ENCODE results near the gene ZNF366.
A peak's percentile ranks its signal among the peaks of the same experiment; 100 is the strongest.

The ZNF366 gene

DNA sequence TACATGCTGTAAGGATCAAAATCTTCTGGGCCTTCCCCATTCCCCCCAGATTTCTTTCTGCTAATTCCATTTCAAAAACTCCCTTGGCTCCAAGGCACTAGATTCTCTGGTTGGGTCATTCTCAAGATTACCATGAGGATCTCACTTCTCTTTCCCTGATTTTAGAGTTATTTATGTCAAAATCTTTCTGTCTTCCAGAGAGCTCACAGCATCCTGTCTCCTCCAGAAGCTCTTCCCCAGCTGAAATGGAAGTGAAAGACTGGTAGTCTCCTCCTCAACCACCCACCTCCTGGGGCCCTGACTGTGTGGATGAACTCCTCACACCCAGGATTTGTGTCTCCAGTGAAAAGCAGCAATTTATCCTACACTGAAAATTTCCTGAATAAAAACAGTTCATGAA is 11.9 kb upstream of the ZNF366 start:
- no peak for DNase-seq (ENCODE audit: low read depth)

- no peak for DNase-seq (ENCODE audit: low read depth)
These were observed 10.9 kb upstream of the ZNF366 start for GRCh38 chr5:72518001-72518683.

GRCh38 chr5:72516916-72517315 is 9.7 kb upstream of the ZNF366 start:
- no peak for DNase-seq (ENCODE audit: low read depth)

DNA sequence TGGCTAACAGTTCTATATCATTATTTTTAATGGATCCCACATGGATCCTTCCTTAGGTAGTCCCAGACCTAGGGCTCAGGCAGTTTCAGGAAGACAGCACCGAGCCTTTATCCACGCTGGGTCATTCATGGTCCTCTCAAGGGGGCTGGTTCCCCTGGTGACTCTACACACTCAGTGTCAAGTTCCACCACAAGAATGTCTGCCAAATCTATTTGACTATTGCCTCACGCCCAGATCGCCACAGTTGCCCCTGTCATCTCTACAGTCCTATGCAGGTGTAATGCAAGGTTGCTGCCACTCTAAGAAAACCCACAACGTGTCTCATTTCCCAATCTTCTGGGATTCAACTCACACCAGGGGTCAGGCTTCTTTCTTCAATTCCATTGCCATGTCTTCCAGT is 8.0 kb upstream of the ZNF366 start:
- no peak for DNase-seq (ENCODE audit: low read depth)

DNA sequence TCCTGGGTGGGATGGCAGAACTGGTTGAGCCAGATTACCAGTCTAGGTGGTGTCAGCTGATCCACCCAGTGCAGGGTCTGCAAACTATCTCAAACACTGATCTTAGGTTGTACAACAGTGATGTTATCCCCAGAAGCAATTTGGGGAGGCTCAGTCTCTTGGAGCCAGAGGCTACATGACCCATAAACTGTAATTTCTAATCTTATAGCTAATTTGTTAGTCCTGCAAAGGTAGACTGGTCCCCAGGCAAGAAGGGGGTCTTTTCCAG is 5.3 kb upstream of the ZNF366 start:
- DNase-seq (ENCODE audit: low read depth), result no peak

GRCh38 chr5:72511774-72512592 is 4.8 kb upstream of the ZNF366 start:
- peak; percentile 41 for DNase-seq (ENCODE audit: low read depth)

DNA sequence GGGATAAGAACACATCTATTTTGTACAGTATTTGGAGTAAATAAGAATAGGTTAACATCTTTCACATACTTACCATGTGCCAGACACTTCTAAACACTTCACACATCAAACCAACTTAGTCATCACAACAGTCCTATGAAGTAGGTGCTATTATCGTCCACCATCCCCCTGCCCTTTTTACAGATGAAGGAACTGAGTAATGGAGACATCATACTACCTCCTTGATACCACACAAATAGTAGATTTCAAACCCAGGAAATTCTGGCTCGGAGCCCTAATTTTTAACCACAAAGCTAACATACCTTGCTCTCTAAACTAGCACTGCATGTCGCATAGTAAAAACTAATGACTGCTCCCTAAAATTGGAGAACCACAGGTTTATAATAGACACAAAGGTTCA is 4.2 kb upstream of the ZNF366 start:
- peak; percentile 43 for DNase-seq (ENCODE audit: low read depth)

GRCh38 chr5:72510610-72511181 is 3.5 kb upstream of the ZNF366 start:
- peak; percentile 52 for DNase-seq (ENCODE audit: low read depth)

DNA sequence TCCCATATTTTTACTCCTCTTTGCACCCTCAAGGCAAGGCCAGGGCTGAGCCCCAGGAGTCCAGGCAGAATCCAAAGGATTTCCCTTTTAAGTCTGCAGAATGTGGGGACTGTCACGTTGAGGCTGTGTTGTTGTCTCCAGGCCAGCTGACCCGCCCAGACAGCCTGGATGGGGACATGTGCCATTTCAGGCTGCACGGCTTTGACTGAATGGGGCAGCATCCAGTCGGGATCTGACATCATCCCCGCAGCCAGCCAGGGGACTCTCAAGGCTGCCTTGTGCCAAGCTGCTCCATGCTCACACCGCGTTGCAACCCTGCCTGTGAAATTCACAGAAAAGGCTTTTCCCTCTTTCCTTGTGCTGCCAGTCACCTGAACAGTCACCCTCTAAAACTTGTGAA is 2.2 kb upstream of the ZNF366 start:
- no peak for DNase-seq (ENCODE audit: low read depth)

- DNase-seq (ENCODE audit: low read depth), result no peak
These were observed 1.3 kb upstream of the ZNF366 start for GRCh38 chr5:72508241-72509170.

DNA sequence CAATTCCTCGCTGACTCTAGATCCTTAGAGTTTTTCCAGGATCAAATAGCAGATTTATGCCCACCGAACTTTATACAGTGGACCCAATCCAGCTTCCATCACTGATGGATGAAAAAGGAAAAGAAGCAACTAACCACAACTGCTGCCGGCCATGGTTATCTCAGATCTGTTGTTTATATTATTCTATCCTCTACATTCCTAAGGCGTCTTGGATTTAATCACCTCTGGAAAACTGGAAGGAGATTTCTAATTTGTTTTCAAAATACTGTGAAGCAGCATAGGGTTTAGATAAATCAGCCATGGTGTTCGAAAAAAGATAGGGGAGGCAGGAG is 663 bp upstream of the ZNF366 start:
- DNase-seq (ENCODE audit: low read depth), result peak; percentile 71

DNA sequence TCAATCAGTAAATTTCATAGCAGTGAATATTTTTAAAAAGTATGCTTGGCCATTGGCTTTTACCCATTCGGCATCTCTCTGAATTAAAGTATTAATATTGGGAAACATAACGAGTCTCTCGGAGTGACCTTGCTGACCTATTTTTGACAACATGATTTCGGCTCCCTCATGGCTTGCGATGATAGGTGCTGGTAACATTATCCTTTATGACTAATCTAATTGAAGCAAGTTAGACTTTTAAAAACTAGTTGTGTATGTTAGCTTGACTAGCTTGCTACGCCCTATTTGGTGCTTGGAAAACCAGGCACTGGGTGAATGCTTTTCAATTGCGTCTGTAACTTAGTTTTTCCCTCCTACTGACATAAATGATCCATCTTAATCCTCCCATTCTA is 1.1 kb downstream of the ZNF366 start:
- no peak for DNase-seq (ENCODE audit: low read depth)

DNA sequence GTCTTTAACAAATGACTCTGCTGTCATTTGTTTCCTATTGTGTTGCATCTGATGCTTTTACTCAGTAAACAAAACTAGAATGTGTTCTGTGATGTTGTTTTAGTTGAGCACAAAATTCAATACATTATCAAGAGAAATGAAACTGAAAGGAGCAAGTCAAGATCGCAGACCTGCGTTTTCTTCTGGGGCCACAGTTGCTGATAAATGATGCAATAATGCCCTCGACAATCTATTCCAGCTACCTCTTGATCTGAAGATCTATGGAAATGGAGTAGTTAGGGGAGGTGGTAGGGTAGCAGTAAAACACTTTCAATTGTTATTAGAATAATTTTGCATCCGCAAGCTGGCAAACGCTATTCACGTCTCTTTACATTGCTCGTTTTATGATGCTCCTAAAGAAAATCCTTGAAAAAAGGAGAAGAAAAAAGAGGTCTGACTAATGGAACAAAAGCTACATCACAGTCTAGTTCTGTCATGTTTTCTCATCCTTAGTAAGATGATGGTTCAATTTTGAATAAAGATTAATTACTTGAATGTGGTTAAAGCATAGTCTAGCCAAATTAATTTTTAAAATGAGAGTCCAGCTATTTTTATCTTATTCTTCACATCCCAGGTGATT is 1.6 kb downstream of the ZNF366 start:
- no peak for DNase-seq (ENCODE audit: low read depth)

- no peak for DNase-seq (ENCODE audit: low read depth)
These were observed 2.2 kb downstream of the ZNF366 start for GRCh38 chr5:72505016-72505415.

GRCh38 chr5:72503888-72504491 is 3.2 kb downstream of the ZNF366 start:
- DNase-seq (ENCODE audit: low read depth), result no peak

- DNase-seq (ENCODE audit: low read depth), result no peak
These were observed 5.7 kb downstream of the ZNF366 start for GRCh38 chr5:72501488-72501887.

DNA sequence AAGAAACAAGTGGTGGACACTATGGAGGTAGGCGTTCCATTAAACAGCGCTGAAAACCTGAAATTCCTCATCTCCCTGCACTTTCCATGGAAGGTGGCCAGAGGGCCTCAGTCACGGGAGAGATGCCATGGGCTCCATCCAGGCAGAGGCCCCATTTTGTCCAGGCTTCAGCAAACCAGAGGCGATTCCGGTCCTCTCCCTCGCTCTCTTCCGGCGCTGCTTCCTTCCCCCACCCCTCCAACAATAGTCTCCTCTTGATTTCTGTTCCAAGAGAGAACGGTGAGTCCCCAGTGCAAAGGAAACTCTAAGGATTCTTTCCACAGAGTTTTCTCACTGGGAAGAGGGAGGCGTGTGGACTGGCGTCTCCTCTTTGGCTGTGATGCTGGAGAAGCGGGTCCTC is 7.5 kb downstream of the ZNF366 start:
- no peak for DNase-seq (ENCODE audit: low read depth)

DNA sequence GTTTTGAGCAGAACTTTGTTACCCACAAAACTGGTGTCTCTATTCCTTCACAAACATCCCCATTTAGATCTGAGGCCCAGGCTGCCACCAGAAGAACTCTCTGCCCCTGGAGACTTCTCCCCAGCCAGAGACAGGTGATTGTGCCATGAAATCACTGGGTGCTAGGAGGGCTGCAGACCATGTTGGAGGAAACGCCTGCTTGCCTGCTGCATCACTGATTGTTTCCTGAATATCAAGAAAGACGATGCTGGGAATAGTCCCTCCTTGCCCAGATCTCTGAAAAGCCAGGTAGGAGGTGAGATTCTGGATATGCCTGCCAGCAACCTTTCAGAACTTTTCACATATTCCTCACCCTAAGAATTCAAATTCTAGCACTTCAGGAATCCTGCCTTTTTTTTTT is 8.1 kb downstream of the ZNF366 start:
- DNase-seq (ENCODE audit: low read depth), result no peak

DNA sequence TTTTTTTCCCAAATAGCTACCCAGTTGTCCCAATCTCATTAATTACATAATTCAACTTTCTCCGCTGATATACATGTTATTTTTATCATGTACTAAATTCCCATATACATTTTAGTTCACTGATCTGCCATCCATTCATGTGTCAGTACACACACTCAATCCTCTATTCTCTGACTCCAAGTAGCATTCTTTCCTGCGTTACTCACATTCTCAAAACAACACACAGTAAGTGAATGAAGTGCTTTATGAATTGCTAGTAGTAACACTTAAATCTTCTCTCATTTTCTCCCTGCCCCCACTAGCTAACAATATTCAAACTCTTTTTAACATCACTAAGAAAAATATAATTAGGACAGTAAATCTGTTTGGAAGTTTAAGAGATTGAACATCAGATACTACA is 8.9 kb downstream of the ZNF366 start:
- peak; percentile 62 for DNase-seq (ENCODE audit: low read depth)

DNA sequence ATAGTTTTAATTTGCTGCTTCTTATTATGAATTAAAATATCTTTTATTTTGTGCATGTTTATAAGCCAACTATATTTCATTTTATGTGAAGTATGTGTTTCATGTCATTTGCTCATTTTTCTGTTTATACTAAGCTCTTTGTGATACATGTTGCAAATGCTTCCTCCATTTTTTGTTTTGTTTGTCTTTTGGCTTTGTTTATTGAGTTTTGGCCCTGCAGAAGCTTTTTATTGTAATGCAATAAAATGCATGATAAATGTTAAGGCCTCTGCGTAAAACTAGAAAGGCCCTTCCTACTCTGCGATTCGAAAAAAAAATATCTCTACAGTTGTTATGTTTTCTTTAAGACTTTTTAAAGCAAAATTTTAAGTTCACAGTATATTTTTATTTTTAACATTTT is 9.4 kb downstream of the ZNF366 start:
- no peak for DNase-seq (ENCODE audit: low read depth)

- no peak for DNase-seq (ENCODE audit: low read depth)
These were observed 11.8 kb downstream of the ZNF366 start for GRCh38 chr5:72495410-72495809.

- DNase-seq (ENCODE audit: low read depth), result no peak
These were observed 12.5 kb downstream of the ZNF366 start for GRCh38 chr5:72494623-72495124.

Measured in amniotic epithelial cell (primary cell).